Ramos (cell line): ENCODE results near the gene CLEC5A.
"Not testable (repeated sequence)": the region's sequence is repeated elsewhere in the genome, so short reads cannot be mapped to it uniquely, and the experiment has no call there.

Source experiments
- in situ Hi-C: fragments of 300-500 bp; cut with MboI; formaldehyde crosslinking; loops from one replicate; pipeline ENCODE4 v1.14.3; 2022; ENCODE audit warnings: low sequenced_read_pairs; ENCODE audit not compliant: unreplicated experiment

The CLEC5A gene

DNA sequence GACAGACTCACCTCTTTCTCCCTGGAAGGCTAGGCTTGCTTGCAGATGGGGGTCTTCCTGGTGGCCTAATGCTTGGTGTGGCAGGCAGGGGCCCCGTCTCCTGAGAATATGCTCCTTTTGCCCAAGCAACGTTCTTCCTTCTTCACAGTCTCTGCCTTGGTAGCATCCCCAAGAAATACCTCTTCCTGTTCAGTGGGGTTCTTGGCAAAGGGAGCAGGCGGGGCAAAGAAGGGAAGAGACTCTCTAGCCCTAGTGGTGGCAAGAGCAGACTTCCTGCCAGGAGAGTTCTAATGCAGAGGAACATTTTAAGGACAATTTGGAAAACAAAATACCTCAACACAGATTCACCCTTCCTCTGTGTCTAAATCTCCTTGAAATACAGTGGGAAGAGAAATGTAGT, at the start of gene CLEC5A:
CLEC5A (minus strand) TSS at position 179 of the 400 bp plus-strand sequence. CDS start 682 bp downstream, outside the sequence.
- in situ Hi-C loops, result no loop called here

DNA sequence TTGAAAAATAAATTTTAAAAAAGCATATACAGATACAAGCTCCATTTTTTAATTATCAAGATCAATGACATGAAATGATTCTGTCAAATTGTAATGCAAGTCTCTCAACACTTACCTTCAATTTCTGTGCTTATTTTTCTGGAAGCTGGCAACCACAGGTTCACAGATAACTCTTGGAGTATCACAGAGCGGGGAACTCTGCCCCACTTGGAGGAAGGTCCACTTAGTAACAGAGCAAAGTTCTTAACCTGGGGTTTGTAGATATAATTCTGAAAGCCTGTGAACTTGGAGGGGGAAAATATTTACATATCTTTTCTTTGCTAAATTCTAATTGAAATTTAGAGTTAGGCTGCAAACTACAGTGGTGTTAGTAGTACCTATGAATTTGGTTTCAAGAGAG, 46.6 kb upstream of the CLEC5A start:
- in situ Hi-C loops, result no loop called here

DNA sequence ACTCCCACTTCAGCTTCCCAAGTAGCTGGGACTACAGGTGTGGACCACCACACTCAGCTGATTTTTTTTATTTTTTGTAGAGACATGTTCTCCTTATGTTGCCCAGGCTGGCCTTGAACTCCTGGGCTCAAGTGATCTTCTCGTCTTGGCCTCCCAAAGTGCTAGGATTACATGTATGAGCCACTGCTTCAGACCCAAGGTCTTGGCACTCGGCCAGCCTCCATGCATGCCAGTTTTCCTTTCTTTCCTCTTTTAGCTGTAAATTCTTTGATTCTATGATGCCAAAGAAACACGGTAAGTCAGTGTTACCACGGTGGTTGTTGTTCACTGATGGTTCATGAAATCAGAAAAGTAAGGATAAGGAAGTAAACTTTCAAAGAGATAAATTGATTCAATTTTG, 45.9 kb upstream of the CLEC5A start:
- in situ Hi-C loops, result no loop called here

DNA sequence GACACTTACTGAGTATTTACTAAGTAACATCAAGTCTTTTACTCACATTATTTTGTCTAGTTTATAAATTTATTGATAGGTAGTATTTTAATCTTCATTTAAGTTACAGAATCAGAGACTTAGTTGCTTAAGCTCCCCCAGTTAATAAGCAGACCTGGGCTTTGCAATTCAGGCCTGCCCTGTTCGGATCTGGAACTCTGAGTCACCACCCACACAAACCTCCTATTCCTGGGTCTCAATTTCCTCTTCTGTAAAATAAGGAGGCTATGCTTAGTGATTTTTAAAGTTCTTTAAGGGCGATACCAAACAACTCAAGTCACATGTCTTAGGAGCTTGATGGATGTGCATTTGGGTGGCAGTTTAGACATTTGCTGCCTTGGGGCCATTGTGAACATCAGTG, 45.4 kb upstream of the CLEC5A start:
- in situ Hi-C loops, result no loop called here

DNA sequence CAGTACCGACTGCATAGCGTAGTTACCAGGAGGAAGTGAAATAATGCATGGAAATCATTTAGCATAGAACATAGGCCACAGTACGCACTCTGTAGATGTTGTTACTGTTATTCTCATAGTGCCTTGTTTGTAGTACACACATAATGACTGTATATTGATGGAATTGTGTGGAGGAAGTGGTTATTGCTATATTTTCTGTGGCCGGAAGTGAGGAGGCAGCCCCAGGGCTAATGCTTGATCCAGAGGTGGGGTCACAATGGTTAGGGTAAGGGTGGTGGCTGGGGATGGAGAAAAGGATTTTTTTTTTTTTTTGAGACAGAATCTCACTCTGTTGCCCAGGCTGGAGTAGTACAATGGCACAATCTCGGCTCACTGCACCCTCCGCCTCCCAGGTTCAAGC, 44.4 kb upstream of the CLEC5A start:
- in situ Hi-C loops, result no loop called here

DNA sequence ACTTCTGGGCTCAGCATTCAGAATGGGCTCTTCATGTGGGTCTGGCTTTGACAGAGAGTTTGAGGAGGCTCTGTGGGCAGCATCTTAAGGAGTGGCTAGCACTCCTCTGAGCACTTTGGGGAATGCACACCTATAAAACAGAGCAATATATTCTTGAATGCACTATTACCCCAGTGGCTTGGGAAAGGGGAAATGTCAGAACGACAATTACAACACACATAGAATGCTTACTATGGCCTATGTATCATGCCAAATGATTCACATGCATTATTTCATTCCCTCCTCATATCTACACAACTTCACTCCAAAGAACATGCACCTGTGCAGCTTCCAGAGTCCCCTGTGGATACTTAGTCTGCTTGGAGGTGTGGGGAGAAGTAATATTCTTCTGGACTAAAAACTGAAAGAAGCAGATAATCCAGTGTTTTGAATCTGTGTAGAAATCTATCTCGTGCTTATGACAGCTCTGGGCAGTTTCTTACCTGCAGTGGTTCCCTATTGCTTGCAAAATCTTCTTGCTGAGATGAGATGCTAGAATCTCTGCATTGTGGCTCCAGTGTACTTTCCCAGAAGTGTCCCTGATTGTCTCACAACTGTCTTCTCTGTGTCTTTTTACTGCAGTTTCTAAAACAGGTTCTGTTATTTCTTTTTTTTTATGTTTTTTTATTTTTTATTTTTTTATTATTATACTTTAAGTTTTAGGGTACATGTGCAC, 43.4 kb upstream of the CLEC5A start:
- in situ Hi-C loops, result no loop called here

DNA sequence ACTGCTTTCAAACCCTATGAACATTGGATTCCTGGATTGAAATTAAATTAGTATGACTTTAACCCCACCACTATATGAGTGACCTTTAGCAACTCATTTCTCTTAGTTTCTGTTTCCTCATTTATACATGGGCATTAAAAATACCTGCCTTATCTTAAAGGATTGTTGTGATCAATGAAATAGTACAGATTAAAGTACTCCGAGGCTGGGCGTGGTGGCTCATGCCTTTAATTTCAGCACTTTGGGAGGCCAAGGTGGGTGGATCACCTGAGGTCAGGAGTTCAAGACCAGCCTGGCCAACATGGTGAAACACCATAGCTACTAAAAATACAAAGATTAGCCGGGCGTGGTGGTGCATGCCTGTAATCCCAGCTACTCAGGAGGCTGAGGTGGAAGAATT, 41.0 kb upstream of the CLEC5A start:
- in situ Hi-C loops, result not testable (repeated sequence)

DNA sequence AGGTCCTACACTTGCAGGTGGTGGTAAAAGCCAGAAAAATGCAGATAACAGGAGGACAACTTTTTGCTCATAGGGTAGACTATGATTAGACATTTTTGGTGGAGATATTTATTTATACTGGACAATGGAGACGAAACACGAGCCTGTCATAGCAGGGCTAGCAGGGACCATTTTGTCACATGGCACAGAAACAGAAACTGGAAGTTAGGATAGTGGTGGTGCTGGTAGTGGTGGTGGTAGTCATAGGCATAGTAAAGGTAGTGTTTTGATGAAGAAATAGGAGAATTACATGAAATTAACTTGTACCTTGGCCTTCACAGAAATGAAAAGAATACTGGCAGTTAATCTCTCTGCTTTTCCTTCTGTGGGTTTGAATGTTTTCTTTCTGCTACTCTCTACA, 40.1 kb upstream of the CLEC5A start:
- in situ Hi-C loops, result no loop called here

DNA sequence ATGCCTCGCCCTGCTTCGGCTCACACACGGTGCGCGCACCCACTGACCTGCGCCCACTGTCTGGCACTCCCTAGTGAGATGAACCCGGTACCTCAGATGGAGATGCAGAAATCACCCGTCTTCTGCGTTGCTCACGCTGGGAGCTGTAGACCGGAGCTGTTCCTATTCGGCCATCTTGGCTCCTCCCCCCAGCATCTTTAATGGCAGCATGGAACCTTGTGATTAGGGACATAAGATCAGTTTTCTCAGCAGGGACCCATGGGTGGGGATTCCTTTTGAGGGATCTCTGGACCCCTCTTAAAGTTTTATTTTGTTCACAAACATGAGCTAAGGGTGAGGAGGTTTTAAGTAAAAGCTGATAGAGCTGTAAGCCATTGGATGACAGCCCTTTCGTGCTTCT, 39.2 kb upstream of the CLEC5A start:
- in situ Hi-C loops, result not testable (repeated sequence)

DNA sequence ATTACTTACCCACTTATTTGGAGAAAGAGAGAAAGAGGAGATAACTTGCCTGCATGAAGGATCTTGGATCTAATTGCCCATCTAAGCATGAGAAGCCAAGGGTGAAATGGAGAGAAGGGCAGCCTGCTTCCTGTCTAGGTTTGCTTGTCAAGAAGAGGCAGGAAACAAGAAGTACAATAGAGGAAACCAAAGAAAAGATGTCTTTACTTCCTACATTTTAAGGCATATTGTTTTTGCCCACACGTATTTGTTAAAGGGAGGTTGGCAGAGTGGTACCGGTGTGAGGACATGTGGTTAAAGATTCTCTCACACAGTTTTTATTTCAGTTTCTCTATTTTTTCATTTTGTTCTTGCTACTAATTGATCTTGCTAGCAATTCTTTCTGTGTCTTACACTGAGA, 32.8 kb upstream of the CLEC5A start:
- in situ Hi-C loops, result no loop called here

DNA sequence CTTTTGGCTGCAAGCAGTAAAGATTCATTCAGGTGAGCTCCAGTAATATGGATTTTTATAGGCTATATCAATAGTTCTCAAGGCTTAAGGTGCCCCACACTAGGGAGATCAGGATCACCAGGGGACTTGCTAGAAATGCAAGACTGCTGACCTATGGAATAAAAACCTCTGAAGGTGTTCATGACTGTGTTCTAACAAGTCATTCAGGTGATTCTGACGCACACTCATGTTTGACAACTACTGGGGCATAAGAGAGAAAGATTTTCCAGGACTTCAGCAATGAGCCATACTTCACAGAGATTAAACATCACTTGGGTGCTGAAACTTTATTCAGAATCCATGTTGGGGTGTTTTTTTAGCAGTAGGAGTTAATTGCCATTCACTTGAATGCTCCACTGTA, 31.6 kb upstream of the CLEC5A start:
- in situ Hi-C loops, result no loop called here

DNA sequence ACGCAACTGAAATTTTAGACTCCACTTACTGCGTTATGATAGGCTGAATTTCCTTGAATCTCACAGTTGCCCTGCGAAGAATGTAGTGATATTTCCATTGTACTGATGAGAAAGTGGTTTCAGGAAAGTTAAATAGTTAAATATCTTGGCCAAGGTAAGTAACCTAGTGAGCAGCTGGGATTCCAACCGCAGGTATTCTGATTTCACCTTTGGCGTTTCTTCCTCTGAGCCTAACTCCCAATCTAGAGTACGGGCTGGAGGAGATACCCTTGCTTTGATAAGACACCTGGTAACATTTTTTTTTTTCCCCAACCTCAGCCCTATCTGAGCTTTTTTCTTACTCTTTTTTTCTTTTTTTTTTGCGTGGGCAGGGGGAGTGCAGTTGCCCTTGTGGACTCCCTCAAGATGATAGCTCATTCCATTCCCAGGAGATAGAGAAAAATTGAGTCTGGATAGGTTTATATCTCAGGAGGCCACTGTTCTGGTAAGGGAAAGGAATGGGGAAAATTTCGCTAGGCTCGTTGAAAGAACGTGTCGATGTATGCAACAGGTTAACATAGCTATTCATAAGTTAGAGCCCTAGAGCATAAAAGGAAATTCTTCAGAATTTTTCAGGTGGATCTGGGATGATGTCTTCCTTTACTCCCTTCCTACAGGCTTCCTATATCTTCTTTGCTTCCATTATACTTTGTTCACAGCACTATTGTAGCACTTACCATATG, 29.9 kb upstream of the CLEC5A start:
- in situ Hi-C loops, result no loop called here

DNA sequence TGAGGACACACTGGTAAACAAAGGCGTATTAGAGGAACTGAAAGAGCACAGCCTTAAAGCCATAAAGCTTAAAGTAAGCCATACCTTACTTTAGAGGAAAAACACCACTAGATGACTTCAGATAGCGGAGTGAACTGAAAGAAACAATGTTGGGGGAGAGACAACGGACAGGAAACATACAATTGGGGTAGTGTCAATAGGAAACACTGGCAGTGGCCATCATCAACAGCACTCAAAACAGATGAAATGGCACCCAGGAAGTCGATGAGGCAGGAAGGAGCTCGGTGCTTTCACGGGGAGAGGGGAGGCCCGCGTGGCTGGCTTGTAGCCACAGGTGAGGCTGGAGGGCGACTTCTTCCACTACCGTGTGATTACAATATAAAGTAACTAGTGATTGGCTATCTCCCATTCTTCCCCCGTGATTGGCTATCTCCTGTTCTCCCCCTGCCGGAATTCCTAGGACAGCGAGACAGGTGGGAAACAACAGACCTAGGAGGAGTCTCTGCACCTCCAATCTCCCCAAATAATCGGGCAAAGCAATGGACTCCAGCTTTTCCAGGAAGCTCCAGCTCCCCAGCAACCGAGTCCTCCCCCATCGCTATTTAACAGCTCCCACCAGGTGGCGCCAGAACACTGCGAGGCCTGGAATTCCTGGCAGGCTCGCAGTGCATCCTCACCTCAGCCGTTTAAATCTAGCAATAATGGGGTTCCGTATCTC, 29.2 kb upstream of the CLEC5A start:
- in situ Hi-C loops, result no loop called here

DNA sequence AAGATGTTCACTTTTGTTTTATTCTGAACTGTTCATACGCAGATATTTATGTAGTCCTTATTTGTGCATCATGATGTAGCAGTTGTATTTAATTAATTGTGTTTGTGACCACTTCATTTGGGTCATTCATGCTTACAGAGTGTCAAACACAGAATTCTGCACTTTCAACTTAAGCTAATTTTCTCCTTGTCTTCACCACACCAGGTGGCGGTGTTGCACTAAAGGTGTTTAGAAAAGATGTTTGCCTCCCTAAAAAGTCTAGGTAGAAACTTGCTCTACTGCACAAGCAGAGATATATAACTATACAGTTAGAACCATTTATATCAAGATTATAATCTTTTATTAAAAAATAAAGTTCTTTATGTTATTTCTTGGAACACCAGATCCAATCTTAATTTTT, 28.1 kb upstream of the CLEC5A start:
- in situ Hi-C loops, result no loop called here

DNA sequence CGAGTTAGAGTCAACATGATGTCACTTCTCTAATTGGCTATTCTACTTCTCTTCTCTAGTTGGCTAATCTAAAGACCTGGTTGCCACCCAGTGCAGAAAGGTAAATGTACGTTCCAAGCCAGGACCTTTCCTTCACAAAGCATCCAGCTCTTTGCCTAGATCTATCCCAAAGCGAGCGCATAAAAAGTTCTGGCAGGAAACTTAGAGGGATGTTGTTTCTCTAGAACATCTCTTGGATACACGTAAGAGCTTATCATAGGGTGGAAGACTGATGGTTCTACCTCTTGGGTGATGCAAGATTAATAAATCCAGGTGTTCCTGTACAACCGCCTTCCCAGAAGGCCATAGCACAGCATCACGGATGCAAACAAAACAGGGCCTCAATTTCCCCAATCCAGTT, 26.9 kb upstream of the CLEC5A start, which contains the start of gene TAS2R38:
TAS2R38 (minus strand) TSS at position 101 of the 400 bp plus-strand sequence; CDS start at position 17, 84 bp downstream.
- in situ Hi-C loops, result no loop called here

DNA sequence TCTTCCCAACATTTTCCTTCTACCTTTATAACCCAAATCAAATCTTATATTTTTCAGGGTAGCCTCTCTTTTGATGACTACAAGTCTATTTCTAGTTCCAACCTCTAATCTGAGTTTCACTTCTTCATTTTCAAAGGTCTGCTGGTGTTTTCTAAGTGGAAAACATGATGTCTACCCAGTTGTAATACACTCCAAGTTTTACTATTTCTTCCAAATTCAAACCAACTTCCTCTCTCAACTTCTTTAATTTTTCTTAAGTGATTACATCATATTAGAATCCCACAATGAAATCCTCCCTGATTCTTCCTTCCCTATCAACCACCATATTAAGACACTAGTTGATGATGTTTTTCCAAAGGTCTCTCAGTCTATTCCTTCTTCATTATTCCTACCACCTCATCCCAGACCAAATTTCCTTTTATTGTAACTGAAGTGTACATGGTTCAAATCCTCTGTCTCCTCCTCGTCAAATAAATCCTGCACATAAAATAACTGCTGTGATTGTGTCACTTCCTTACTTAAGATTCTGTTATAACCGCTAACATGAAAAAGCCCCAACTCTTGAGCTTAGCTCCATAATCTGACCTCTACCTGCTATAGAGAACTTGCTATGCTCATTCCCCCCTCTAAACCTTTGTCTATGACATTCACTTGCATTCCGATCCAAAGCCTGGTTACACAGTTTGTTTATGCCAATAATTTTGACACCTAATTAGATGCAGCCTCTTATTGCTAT, 14.1 kb upstream of the CLEC5A start:
- in situ Hi-C loops, result no loop called here

DNA sequence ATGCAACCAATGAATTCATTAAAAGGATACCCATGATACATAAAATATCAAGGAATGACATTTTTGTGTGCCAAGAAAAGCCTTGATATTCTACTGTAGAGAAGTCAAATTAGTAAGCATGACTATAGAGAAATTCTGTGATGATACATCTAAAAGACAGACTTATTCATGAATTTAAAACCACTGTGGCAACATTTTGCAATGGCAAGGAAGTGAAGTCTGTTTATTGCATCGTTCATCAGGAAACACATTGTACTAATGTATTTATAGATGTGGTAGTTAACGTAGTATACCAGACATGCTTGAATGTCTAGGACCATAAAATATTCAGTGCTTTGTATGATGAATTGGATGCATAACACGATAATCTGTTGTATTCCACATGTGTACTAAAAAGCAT, 9.3 kb upstream of the CLEC5A start:
- in situ Hi-C loops, result no loop called here

DNA sequence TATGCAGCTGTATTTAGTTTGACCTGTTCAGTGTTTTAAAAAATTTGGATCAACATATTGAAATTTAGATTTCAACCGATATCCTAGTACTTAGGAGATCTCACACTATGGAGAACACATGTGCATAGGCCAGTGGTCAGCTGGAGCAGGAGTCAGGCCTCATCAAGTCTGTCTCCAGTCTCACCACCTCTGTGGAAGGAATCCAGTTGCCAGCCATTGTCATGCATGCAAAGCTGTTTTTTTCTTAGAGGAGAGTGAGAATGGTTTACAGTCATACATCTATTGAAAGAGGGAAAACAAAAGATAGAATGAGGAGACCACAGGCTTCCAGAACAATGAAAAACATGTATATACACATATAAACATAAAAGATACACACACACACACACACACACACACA, 7.6 kb upstream of the CLEC5A start:
- in situ Hi-C loops, result no loop called here

DNA sequence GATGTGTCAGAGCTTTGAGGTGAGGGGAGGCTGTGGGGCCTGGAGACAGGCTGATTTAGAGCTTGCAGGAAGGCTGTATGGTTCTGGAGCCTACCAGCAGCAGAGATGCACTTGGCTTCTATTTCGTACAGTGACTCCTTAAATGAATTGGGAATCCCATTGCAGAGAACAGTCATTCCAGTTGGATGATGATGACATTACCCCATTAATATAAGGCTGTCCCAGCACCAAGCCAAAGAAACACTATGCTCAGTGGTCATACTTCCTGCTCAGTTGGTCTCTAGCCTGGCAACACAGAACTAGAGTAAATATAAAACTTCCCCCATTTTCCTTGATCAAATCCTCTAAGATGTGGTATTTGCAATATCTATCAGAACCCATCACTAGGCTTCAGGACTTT, 5.7 kb upstream of the CLEC5A start:
- in situ Hi-C loops, result no loop called here

DNA sequence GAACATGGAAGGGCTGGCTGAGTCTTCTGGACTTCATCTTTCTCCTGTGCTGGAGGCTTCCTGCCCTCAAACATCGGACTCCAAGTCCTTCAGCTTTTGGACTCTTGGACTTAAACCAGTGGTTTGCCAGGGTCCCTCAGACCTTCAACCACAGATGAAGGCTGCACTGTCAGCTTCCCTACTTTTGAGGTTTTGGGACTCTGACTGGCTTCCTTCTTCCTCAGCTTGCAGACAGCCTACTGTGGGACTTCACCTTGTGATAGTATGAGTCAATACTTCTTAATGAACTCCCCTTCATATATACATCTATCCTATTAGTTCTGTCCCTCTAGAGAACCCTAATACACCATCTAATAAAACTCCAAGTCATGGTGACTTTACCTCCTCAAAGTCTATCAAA, 4.0 kb upstream of the CLEC5A start:
- in situ Hi-C loops, result no loop called here

DNA sequence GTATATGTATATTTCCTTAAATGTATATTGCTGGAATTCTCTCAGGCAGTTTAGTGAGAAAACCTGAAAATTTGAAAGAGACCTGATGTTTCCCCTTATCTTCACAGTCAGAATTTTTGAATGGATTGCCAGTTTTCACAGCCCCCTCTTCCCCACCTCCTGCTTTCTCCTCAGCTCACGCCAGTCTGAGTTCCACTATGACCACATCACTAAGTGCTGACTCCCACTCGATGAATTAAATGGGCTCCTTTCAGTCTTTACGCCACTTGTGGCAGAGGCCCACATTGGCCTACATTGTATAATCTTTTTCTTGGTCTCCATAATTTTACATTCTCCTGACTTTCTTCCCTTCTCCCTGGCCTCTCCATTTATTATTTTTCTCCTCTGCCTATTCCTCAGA, 3.1 kb upstream of the CLEC5A start:
- in situ Hi-C loops, result no loop called here
